SH-SY5Y (cell line): ENCODE results near the gene NAV3.

Experiments
- GATA2 ChIP-seq: IDR thresholded peaks from 2 replicates; pipeline ENCODE4 v1.6.1; 2011; ENCODE audit warnings: mild to moderate bottlenecking, low read depth, low read length
- GATA3 ChIP-seq: IDR thresholded peaks from 2 replicates; pipeline ENCODE4 v1.6.1; 2011; ENCODE audit warnings: low read depth, mild to moderate bottlenecking, low read length, moderate library complexity

GRCh38 chr12:78204926-78205325, 374.2 kb downstream of the NAV3 start:
- TF ChIP-seq GATA2: no peak
- no peak for TF ChIP-seq GATA3
